Spleen (tissue), 11 donors: ENCODE measurements around the gene AZU1. TPM values are rescaled to one million over a fixed set of nuclear protein-coding genes. Genes with fewer than 3 reads are reported as not detected.
"Not testable (repeated sequence)": the region's sequence is repeated elsewhere in the genome, so short reads cannot be mapped to it uniquely, and the experiment has no call there.

Experiments used
- DNase-seq: peaks from one replicate; pipeline ENCODE4 v3.0.0-alpha.2; 2020
- H3K27ac ChIP-seq, 8 donors: fragments of 200-600 bp; sonication (generic) in 7 of 8; 1 replicate in 4 of 8; 2 replicates in 4 of 8; pipeline versions ENCODE4 v1.5.0 to v1.8.0; 2016 to 2021; ENCODE audit warnings: inconsistent platforms in 4 of 8, mild to moderate bottlenecking in 4 of 8, moderate library complexity in 1 of 8
- H3K27me3 ChIP-seq, 7 donors: fragments of 200-600 bp; sonication (generic) in 6 of 7; replicated peaks in 1 of 7; 1 replicate in 4 of 7; 2 replicates in 3 of 7; pipeline versions ENCODE4 v1.5.0 to v1.8.0; 2016 to 2021; ENCODE audit warnings: inconsistent platforms in 3 of 7, mild to moderate bottlenecking in 1 of 7
- H3K36me3 ChIP-seq, 6 donors: fragments of 200-600 bp; sonication (generic) in 5 of 6; 1 replicate in 4 of 6; 2 replicates in 2 of 6; pipeline versions ENCODE4 v1.5.0 to v1.8.0; 2016 to 2021; ENCODE audit warnings: inconsistent platforms in 2 of 6
- H3K4me1 ChIP-seq, 6 donors: fragments of 200-600 bp; sonication (generic) in 5 of 6; 1 replicate in 3 of 6; 2 replicates in 3 of 6; pipeline versions ENCODE4 v1.5.0 to v1.8.0; 2016 to 2021; ENCODE audit warnings: inconsistent platforms in 3 of 6
- H3K4me3 ChIP-seq, 8 donors: fragments of 200-600 bp; sonication (generic) in 7 of 8; 1 replicate in 4 of 8; 2 replicates in 4 of 8; pipeline versions ENCODE4 v1.5.0 to v1.8.0; 2016 to 2021; ENCODE audit warnings: inconsistent platforms in 4 of 8, mild to moderate bottlenecking in 4 of 8, moderate library complexity in 2 of 8
- H3K9me3 ChIP-seq, 8 donors: fragments of 200-600 bp; sonication (generic) in 7 of 8; 1 replicate in 4 of 8; 2 replicates in 4 of 8; pipeline versions ENCODE4 v1.5.0 to v1.8.0; 2016 to 2021; ENCODE audit warnings: inconsistent platforms in 4 of 8
- POLR2A ChIP-seq, 3 donors: fragments of 450-650 bp; IDR thresholded peaks; one replicate each; pipeline ENCODE4 v1.5.1; 2017; ENCODE audit warnings: antibody characterized with exemption in 3 of 3, mild to moderate bottlenecking in 1 of 3
- POLR2AphosphoS5 ChIP-seq, 3 donors: sonication (generic); formaldehyde crosslinking; IDR thresholded peaks; one replicate each; pipeline ENCODE4 v1.5.1; 2017; ENCODE audit warnings: antibody characterized with exemption in 3 of 3
- WGBS, 5 donors: extraction: QIAGEN DNeasy Blood & Tissue Kit in 3 of 5; methylation state at CpG; one replicate each; pipeline versions ENCODE4 v1.1.5 to v1.1.7; 2013 to 2018; 5-methylcytosine and 5-hydroxymethylcytosine counted together
- intact Hi-C: fragments of 100-400 bp; cut with DNase I; formaldehyde crosslinking; loops from one replicate; pipeline ENCODE4 v1.15.0; 2023; ENCODE audit warnings: low total_unique reads
- polyA plus RNA-seq, 3 donors: library from polyadenylated mRNA; stranded (reverse); fragments of 200-250 nt; gene quantifications; one replicate each; pipeline ENCODE4 v1.2.1, GENCODE V29; 2013
- total RNA-seq, 7 donors: library from RNA; depleted of rRNA in 3 of 7; stranded (reverse); fragments of >200 nt in 3 of 7; fragmentation: NEBNext Ultra II Directional in 4 of 7; extraction: Animal tissue kit (Norgen Biotek cat#: 25700) in 4 of 7; gene quantifications; one replicate each; pipeline versions ENCODE4 v1.1.0 to v1.2.1, GENCODE V29; 2016 to 2021
- TF ChIP-seq, protein P1 (sequence below), 11 experiments: fragments of 200-600 bp in 7 of 11; fragments of 450-650 bp in 4 of 11; sonication (generic) in 4 of 11; IDR thresholded peaks in 8 of 11; conservative IDR thresholded peaks in 3 of 11; 1 replicate in 7 of 11; 2 replicates in 4 of 11; pipeline versions ENCODE4 v1.4.0 to v1.8.0; 2016 to 2021; ENCODE audit warnings: antibody characterized with exemption in 11 of 11, inconsistent platforms in 4 of 11, mild to moderate bottlenecking in 1 of 11
- donor health status: healthy with polysubstance abuse.
- donor health status: DM: no; HTN: no; CAD: no; lungs with moderate emphysema.
- donor health status: DM: no; HTN: no; CAD: no.
- donor health status: Bipolar disorder and iron deficiency.
- donor health status: healthy.
- donor health status: DM: no; HTN: no; CAD: no.
- donor health status: DM: yes; HTN: yes; CAD: no.

AZU1 gene
- total and polyA plus RNA-seq, 10 donors: 1.7 to 69.7 (median 7.2) TPM

GRCh38 chr19:815079-815774 lies 12.4 kb upstream of the AZU1 start:
- peaks cover 0 to 5% (median 0%) of the 10 kb centered on the region in 6 donors for H3K4me1 ChIP-seq
- H3K36me3 ChIP-seq: peaks cover 8 to 55% (median 31%) of the 10 kb centered on the region in 6 donors
- H3K27me3 ChIP-seq: no peaks in the 10 kb centered on the region
- peaks cover 0 to 3% (median 0%) of the 10 kb centered on the region in 8 donors for H3K9me3 ChIP-seq
- WGBS, 5 donors: 90 to 95% (median 91%) methylated on average over 18 to 47 of the region's 47 CpGs
- H3K4me3 ChIP-seq: no peak overlapping the region
- DNase-seq: peak; percentile 76
- no peak overlapping the region for H3K27ac ChIP-seq
- intact Hi-C loops: no loop called here
- TF ChIP-seq POLR2A (IDR thresholded peaks at IDR 0.05) (no peak), POLR2AphosphoS5 (IDR thresholded peaks at IDR 0.05) (peak in 1 of 3 donors; percentile 70)
- TF ChIP-seq, protein P1, sequence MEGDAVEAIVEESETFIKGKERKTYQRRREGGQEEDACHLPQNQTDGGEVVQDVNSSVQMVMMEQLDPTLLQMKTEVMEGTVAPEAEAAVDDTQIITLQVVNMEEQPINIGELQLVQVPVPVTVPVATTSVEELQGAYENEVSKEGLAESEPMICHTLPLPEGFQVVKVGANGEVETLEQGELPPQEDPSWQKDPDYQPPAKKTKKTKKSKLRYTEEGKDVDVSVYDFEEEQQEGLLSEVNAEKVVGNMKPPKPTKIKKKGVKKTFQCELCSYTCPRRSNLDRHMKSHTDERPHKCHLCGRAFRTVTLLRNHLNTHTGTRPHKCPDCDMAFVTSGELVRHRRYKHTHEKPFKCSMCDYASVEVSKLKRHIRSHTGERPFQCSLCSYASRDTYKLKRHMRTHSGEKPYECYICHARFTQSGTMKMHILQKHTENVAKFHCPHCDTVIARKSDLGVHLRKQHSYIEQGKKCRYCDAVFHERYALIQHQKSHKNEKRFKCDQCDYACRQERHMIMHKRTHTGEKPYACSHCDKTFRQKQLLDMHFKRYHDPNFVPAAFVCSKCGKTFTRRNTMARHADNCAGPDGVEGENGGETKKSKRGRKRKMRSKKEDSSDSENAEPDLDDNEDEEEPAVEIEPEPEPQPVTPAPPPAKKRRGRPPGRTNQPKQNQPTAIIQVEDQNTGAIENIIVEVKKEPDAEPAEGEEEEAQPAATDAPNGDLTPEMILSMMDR (IDR thresholded peaks at IDR 0.05 in 8 of 11, conservative IDR thresholded peaks at IDR 0.05 in 3 of 11): no peak

GRCh38 chr19:815775-816499 lies 11.7 kb upstream of the AZU1 start:
- peaks cover 0 to 3% (median under 1%) of the 10 kb centered on the region in 6 donors for H3K4me1 ChIP-seq
- no peak for DNase-seq
- no peak overlapping the region for H3K4me3 ChIP-seq
- intact Hi-C loops: no loop called here
- 93 to 98% (median 95%) methylated on average over 12 to 13 of the region's 13 CpGs for WGBS, 5 donors
- H3K27me3 ChIP-seq: peaks cover 0 to 1% (median under 1%) of the 10 kb centered on the region in 7 donors
- peaks cover 4 to 48% (median 24%) of the 10 kb centered on the region in 6 donors for H3K36me3 ChIP-seq
- peaks cover 0 to 3% (median 0%) of the 10 kb centered on the region in 8 donors for H3K9me3 ChIP-seq
- no peak overlapping the region for H3K27ac ChIP-seq
- no peak for TF ChIP-seq POLR2A (IDR thresholded peaks at IDR 0.05)
- TF ChIP-seq, protein P1 (IDR thresholded peaks at IDR 0.05 in 8 of 11, conservative IDR thresholded peaks at IDR 0.05 in 3 of 11): no peak
- TF ChIP-seq POLR2AphosphoS5 (IDR thresholded peaks at IDR 0.05): no peak

GRCh38 chr19:816500-816857 lies 11.2 kb upstream of the AZU1 start:
- DNase-seq: no peak
- Histone ChIP-seq H3K4me1 (peaks cover 0 to 8% (median 5%) of the 10 kb centered on the region in 6 donors), H3K27ac (no peak overlapping the region), H3K9me3 (peaks cover 0 to 3% (median 0%) of the 10 kb centered on the region in 8 donors), H3K36me3 (peaks cover 0 to 42% (median 19%) of the 10 kb centered on the region in 6 donors), H3K4me3 (no peak overlapping the region), H3K27me3 (peaks cover 0 to 7% (median 6%) of the 10 kb centered on the region in 7 donors)
- 92 to 98% (median 95%) methylated on average over 2 of the region's 2 CpGs for WGBS, 5 donors
- no peak for TF ChIP-seq POLR2A (IDR thresholded peaks at IDR 0.05)
- TF ChIP-seq, protein P1 (IDR thresholded peaks at IDR 0.05 in 8 of 11, conservative IDR thresholded peaks at IDR 0.05 in 3 of 11): no peak
- TF ChIP-seq POLR2AphosphoS5 (IDR thresholded peaks at IDR 0.05): no peak
- intact Hi-C loops: no loop called here

GRCh38 chr19:820212-820611 lies 7.4 kb upstream of the AZU1 start:
- intact Hi-C loops: not testable (repeated sequence)

More at GRCh38 chr19:820212-820611, 7.4 kb upstream of the AZU1 start:
- not testable (repeated sequence) for H3K36me3 ChIP-seq, H3K9me3 ChIP-seq, DNase-seq, H3K4me3 ChIP-seq, H3K27ac ChIP-seq
- Histone ChIP-seq H3K27me3 (peaks cover 0 to 37% (median 28%) of the 10 kb centered on the region in 7 donors), H3K4me1 (peaks cover 0 to 44% (median 22%) of the 10 kb centered on the region in 6 donors)
- WGBS, 5 donors: 83 to 98% (median 94%) methylated on average over 5 of the region's 5 CpGs
